NCI-H146 treated with DMSO at 0.1 percent for 48 hours (cell line): ENCODE results near the gene NUP210.
A peak's percentile ranks its signal among the peaks of the same experiment; 100 is the strongest.

Source experiments
- DNase-seq: peaks from one replicate; lab custom pipeline; 2025; ENCODE audit not compliant: unreplicated experiment; lab: John Stamatoyannopoulos, UW

Gene NUP210

GRCh38 chr3:13407926-13408325 is 12.2 kb downstream of the NUP210 start:
- no peak for DNase-seq

GRCh38 chr3:13407475-13407874 is 12.6 kb downstream of the NUP210 start:
- DNase-seq = no peak

DNA sequence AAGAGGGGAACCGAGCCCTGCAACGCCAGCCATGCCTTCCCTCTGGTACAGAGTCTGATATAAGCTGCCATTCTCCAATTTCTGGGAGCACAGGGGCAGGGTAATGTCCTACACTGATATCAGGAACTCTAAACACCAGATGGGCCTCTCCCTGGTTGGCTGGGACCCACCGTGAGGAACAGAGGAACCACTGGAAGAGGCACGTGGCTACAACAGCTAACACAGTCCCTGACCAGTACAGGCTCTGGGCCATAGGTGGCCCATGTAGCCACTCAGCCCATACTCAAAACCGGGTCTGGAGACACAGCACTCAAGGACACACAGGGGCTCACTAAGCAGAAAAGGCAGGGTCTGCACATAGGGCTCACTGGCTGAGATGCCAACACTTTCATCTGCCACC is 13.9 kb downstream of the NUP210 start:
- no peak for DNase-seq

GRCh38 chr3:13405614-13406013 is 14.5 kb downstream of the NUP210 start:
- no peak for DNase-seq

GRCh38 chr3:13404626-13405452 is 15.3 kb downstream of the NUP210 start:
- DNase-seq = no peak

DNA sequence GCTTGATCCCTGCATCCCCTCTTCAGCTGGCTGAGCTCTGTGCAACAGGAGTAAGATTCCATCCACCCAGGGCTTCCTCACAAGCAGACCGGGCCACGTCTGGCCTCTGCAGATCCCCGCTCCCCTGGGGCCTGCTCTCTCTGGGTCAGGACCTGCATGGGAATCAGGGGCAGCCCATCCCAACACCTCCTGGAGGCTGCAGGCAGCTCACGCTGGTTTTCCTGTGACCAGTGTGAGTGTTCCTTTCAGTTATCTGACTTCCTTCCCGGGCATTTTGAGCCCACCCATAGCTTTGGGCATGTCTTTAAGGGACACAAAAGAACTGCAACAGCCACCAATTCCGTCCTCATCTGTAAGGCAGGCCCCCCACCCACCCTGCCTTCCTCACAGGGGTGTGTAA is 16.3 kb downstream of the NUP210 start:
- no peak for DNase-seq

GRCh38 chr3:13403213-13403819 is 16.8 kb downstream of the NUP210 start:
- DNase-seq = no peak

GRCh38 chr3:13401149-13401548 is 19.0 kb downstream of the NUP210 start:
- peak; percentile 42 for DNase-seq

DNA sequence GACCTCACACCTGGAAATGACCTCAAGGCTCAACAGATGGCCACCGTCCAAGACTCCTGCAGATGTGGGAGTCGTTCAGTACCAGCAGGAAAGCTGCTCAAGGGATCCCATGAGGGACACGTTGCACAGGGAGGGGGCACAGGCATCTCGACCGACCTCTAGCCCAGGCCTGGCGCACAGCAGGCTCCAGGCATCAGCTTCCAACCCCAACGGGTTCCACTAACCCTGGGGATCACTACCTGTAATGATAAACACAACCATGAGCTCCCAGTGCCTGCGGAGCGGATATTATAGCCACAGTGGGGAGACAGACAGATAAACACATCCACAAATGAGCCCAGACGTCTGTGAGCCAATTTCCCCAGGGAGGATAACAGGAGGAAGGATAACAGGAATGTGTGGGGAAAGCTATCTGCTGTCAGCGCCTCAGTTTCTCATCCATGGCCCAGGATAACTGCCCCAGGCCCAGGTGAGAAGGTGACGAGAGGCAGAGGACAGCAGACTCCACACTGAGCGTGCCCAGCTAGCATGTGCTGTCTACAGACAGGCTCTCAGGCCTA is 19.9 kb downstream of the NUP210 start:
- DNase-seq = no peak

DNA sequence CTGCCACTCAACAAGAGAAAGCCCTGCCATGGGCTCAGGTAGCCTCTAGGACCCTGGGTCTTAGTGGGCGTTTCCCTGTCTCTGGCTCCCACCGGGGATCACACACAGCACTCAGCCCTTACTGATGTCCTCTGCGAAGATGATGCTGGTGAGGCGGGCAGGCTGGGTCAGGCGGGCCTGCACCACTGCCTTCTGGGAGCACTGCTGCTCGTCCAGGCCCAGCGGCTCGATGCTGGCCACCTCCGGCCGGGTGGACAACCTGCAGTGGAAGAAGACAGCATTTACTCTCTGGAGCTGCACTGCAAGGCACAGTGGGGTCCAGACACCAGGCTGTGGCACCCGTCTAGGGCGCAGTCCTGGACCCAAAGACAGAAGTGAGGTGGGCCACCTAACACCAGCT is 20.5 kb downstream of the NUP210 start:
- no peak for DNase-seq

DNA sequence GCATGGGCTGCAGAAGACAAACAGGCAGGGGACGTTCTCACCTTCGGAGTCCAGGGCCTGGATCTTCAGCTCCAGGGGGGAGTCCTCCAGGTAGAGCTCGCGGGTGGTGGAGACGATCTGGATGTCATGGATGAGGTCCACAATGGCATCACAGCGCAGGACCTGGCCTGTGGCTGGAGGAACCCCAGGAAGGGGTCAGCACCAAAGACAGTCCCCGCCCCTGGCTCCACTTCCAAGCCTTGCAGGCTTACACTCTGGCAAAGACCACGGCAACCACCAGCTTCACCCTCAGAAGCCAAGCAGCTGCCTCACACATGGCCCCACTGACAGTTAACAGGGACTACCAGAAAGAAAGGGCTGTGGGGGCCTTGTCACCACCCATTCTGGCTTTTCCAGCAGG is 22.8 kb downstream of the NUP210 start:
- no peak for DNase-seq

- DNase-seq = no peak
Measured at GRCh38 chr3:13394363-13394762, 25.8 kb downstream of the NUP210 start.

DNA sequence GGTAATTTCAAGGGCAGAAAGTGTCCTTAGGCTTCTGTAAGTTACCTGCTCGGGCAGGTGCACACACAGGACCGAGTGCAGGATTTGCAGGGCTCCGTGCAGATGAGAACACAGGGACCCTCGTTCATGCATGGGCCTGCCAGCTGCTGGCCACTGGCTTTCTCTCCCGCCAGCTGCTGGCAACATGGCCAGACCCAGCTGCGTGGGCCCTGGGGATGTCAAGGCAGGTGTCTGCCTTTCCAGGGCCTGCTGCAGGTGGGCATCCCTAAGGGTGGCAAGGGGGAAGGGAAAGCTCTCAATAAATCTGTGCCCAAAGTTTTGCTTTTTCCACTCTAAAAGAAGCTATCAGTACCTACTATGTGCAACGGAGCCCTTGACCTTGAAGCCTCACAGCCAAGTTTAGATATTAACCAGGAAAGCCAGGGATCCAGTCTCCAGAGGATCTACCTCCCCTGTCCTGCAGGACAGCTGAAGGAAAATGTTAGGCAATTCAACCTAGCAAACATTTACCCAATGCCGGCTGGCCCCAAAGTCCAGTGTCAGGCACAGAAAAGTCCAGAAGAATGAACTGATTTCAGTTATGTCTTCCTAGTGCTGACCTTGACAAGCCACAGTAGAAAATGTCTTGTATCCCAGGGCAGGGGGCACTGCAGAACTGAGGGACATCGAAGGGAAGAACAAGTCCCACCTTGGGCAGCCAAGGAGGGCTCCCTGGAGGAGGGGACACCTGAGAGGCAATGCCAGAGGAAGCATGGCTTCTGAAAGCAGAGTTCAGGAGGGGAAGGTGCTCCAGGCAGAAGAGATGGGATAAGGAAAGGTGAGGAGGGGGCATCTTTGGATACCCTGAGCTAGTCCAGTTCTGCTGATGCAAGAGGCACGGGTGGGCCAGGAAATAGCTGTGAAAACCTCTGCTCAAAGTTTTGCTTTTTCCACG is 26.4 kb downstream of the NUP210 start:
- DNase-seq = no peak

DNA sequence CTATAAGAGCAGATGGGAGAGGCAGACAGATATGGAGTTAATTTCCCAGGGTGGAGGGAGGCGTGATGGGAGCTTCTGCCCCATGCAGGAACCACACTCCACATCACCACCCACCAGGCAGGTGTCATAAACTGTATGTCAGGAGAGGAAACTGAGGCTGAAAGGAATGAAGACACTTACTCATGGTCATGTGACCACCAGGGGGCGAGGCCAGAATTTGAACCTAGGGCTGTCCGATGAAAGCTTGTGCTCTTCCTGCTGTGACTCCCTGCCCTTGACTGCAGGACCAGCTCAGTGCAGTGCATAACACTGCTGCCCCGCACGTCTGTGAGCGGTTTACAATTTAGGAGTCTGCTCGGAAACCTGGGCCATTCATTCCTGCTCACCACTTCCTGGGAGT is 28.8 kb downstream of the NUP210 start:
- no peak for DNase-seq

GRCh38 chr3:13389378-13389777 is 30.7 kb downstream of the NUP210 start:
- DNase-seq = no peak

DNA sequence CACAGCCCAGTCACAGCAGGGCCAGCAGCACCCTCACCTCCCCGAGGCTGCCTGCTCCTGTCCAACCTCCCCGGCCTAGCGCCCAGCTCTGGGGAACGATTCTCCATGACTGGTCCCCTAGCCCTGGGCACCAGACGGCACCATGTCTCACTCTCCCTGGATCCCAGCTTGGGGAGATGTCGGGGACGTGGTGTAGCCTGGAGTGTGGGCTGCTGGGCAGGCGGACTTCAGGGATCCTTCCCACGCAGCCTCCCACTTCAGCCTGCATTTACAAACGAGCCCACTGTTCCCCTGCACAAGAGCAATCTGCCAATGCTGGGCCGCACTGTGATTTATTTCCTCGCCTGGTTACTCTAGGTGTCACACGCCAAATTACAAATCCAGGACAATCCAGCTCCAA is 31.3 kb downstream of the NUP210 start:
- no peak for DNase-seq

- no peak for DNase-seq
Measured at GRCh38 chr3:13385373-13385965, 34.7 kb downstream of the NUP210 start.

GRCh38 chr3:13380971-13381370 is 39.2 kb downstream of the NUP210 start:
- no peak for DNase-seq

- DNase-seq = no peak
Measured at GRCh38 chr3:13379201-13379830, 40.8 kb downstream of the NUP210 start.

DNA sequence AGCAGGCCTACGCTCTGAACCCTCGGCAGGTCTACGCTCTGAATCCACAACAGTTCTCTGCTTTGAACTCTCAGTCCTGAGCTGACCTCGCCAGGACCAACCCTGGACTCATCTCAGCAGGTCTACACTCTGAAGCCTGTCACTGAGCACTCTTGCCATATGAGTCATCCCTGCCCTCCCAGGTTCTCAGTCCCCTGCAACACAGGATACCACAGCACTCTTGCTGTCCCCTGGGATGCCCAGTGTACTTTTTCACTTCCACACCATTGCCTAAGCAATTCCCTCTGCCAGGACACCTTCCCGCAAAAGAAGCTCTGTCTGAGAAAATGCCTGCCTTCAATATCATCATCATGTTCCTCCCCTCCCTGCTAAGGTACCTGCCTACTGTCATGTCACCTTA is 42.0 kb downstream of the NUP210 start:
- no peak for DNase-seq
